Measurements from ENCODE around the gene DTX1.
"Not testable (repeated sequence)": the region's sequence is repeated elsewhere in the genome, so short reads cannot be mapped to it uniquely, and the experiment has no call there.

The DTX1 gene

DNA sequence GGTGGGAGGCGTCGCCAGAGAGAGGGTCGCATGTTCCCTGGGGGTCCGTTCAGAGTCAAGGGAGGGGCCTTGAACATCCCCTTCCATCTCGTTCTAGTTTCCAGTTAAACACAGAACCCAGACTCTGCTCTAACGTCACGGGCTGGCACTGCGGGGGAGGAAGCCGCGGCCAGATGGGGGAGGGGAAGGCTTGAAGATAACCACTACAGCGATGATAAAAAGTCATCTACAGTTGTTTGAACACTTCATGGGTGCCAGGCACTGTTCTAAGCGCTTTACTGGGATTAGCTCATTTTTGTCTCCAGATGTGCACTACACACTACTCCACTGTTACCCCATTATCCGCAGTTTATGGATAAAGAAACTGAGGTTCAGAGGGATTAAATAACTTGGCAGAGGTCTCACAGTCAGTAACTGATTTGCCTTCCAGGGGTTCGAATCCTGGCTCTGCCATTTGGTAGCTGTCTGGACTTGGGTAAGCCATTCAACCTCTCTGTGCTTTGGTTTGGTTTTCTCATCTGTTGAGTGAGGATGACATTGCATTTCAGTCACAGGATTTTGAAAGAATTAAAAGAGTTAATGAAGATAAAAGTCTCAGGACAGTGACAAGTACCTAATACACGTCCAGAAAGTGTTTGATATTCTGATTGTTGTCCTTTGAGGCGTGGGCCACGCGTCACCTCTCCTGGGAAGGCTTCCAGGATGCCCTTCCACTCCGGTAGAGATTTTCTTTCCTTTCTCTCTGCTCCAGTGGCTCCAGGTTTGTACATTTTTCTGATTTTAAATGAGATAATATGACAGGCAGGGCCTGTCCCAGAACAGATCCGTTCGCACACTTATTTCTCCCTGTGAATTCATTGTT is 79.8 kb downstream of the DTX1 start:
- peak in 2 of 3 experiments; percentile 37 to 54 for DNase-seq (ENCODE audit: low read depth in 3 of 3)

DNA sequence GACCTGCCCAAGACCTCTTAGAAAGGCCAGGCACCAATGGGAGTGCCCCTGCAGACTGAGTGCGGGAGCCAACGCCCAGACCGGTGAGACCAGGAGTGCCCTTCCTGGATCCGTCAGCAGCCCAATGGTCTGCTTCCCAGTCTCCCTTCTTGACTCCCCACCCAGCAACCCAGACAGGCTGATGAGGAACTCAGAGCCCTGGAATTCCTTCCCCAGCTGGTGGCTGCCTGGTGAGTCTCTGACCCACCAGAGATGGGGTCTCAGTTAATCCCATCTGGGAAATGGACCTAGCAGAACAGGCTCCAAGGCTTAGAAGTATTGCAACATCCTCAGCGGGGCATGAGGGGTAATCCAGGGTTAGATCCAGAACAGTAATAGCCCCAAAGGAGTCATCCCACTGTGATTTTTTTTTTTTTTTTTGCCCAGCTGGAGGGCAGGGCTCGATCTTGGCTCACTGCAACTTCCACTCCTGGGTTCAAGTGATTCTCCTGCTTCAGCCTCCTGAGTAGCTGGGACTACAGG is 80.5 kb downstream of the DTX1 start:
- no peak for DNase-seq (ENCODE audit: low read depth in 3 of 3)

DNA sequence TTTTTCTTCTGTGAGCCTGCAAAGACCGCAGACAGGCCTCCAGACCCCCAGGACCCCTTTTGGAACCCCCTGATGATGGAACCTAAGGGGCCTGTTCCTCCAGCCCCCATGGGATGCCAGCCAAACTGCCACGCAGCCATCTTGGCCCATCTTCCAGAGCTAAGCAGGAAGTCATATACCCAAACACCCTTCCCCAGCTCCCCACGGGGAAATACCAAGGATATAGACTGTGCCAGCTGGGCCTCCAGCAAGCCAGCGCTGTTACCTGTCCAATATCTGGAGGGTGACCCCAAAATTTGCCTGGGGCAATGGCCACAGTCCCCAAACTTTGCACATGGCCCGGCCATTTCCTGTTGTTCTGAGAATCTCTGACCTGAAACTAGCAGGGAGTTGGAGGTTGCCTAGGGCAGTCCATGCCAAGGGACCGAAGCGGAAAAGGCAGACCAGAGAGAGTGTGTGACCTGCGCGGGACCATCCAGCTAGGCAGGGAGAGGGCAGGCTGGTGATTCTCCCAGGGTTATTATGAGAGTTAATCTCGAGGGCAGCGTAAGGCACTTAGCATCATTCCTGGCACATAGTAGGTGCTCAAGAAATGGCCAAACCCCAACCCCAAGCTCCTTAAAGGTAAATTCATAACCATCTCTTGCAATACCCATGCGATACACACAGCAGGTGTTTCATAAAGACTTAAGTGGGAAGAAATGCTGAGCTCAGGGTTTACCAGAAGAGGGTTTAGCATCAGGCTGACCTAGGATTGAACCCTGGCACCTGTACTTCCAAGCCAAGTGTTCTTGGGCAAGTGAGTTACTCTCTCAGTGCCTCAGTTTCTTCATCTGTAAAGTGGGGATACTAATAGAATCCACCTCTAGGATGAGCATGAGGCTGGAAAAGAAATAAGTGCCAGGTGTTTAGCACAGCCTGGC is 81.6 kb downstream of the DTX1 start:
- DNase-seq (ENCODE audit: low read depth in 3 of 3): no peak

DNA sequence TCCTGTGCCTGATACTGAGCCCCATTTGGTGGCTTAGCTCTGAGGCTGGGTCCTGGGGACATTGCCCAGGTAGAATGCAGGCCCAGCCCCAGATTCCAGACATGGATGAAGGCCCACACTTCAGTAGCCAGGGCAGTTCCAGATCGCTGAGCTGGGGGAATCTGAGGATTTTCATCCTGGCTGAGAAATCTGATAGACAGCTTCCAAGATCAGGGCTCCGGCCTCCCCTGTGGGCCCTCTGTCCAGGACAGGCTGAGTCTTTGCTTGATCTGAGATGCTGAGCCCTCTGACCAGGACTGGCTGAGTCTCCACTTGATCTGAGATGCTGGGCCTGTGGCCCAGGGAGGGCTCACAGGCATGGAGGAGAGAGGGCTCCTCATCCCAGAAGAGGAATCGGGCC is 82.3 kb downstream of the DTX1 start:
- DNase-seq (ENCODE audit: low read depth in 3 of 3): no peak

DNA sequence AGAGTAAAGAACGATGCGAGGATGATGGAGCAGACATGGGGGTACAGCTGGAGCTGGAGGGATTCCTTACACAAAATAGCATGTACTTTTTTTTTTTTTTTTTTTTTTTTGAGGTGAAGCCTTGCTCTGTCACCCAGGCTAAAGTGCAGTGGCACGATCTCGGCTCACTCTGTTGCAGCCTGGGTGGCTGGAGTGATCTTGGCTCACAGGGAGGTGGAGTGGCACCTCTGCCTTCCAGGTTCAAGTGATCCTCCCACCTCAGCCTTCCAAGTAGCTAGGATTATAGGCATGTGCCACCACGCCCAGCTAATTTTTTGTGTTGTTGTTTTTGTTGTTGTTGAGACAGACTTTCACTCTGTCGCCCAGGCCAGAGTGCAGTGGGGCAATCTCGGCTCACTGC is 84.2 kb downstream of the DTX1 start:
- no peak for DNase-seq (ENCODE audit: low read depth in 3 of 3)

DNA sequence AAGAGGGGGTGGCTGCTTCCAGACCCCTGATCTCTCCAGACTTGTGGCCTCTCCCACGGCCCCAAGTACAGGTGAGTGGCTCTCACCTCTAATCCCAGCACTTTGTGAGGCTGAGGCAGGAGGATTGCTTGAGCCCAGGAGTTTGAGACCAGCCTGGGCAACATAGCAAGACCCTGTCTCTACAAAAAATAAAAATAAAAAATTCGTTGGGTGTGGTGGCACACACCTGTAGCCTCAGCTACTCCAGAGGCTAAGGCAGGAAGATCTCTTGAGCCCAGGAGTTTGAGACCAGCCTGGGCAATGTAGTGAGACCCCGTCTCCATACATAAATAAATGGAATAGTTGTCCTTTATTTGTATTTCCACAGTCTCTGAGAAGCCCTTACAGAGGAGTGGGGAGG is 85.2 kb downstream of the DTX1 start:
- DNase-seq (ENCODE audit: low read depth in 3 of 3): not testable (repeated sequence)

DNA sequence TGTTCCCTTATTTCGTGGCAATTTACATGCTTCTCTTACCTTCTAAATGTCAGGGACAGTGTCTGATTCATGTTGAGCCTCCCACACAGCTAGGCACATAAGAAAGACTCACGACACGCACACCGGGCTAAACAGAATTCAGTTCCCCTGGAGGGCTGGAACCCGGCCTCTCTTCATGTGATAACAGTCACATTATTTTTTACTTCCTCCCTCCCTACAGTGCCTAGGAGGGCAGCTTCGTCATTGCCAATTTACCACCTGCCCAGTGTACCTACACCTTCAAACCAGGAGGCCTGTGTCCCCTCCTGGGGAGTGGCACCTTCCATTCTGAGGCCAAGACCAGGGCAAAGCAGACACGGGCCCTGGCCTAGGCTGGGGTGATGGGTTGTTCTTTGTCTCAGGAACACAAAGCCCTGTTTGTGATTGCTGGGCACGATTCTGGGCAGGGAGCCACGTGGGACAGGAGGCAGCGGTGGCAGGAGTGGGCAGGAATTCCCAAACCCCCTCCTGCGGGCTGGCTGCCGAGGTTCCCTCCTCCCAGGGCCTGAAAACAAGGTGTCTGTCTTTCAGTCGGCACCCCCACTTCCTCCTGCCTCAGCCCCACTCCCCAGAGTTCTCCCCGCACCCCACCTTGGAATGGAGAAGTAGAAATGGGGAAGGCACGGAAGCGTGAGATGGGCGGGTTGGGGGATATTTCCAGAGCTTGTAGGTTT is 85.8 kb downstream of the DTX1 start:
- no peak for DNase-seq (ENCODE audit: low read depth in 3 of 3)

DNA sequence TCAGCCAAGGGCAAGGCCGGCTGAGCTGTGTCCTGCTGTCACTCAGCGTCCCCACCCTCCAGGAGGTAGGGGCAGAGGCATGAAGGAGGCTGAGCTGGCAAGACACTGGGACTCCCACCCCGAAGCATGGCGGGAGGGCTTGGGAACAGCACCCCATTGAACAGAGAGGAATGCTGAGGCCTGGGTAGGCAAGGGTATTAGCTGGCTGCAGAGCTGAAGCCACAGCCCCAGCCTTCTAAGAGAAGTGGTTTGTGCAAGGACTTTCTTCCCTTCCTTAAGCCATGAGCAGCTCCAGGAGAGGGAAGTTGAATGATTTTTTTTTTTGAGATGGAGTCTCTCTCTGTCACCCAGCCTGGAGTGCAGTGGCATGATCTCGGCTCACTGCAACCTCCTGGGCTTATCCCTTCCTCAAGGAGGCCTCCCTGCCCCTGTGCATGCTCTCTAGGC is 86.4 kb downstream of the DTX1 start:
- no peak for DNase-seq (ENCODE audit: low read depth in 3 of 3)

DNA sequence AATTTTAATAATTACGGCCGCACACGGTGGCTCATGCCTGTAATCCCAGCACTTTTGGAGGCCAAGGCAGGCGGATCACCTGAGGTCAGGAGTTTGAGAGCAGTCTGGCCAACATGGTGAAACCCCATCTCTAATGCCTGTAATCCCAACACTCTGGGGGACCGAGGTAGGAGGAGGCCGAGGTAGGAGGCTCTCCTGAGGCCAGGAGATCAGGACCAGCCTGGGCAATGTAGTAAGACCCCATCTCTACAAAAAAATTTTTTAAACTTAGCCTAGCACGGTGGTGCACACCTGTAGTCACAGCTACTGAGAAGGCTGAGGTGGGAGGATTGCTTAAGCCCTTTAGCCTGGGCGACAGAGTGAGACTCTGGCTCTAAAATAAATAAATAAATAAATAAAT is 87.4 kb downstream of the DTX1 start:
- DNase-seq (ENCODE audit: low read depth in 3 of 3): no peak

DNA sequence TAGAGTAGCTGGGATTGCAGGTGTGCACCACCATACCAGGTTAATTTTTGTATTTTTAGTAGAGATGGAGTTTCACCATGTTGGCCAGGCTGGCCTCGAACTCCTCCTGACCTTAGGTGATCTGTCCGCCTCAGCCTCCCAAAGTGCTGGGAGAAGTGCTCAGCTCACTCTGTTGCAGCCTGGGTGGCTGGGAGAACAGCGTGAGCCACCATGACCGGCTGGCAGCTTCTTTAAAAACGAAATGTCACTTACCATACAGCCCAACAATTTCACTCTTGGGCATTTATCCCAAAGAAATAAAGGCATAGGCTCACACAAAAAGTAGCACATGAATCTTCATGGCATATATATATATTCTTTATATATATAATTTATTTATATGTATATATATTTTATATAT is 88.3 kb downstream of the DTX1 start:
- no peak for DNase-seq (ENCODE audit: low read depth in 3 of 3)

DNA sequence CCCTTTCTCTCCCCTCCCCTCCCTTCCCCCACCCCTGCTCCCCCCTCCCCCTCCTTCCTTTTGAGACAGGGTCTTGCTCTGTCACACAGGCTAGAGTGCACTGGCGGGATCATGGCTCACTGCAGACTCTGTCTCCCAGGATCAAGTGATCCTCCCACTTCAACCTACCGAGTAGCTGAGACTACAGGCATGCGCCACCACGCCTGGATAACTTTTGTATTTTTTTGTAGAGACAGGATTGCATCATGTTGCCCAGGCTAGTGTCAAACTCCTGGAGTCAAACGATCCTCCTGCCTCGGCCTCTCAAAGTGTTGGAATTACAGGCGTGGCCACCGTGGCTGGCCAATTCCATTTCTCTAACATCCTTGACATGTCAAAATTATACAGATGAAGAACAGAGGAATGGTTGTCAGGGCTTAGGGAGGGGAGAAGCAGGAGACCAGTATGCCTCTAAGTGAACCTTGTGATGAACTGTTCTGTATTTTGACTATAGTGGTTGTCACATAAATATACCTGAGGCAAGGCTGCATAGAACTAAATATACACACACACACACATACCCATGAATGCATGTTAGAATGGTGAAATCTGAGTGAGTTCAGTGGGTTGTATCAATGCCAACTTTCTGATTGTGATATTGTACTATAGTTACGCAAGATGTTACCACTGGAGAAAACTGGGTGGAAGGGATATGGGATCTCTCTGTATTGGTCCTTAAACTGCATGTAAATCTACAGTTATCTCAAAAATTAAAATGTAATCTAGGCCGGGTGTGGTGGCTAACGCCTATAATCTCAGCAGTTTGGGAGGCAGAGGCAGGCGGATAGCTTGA is 89.4 kb downstream of the DTX1 start:
- DNase-seq (ENCODE audit: low read depth in 3 of 3): no peak

DNA sequence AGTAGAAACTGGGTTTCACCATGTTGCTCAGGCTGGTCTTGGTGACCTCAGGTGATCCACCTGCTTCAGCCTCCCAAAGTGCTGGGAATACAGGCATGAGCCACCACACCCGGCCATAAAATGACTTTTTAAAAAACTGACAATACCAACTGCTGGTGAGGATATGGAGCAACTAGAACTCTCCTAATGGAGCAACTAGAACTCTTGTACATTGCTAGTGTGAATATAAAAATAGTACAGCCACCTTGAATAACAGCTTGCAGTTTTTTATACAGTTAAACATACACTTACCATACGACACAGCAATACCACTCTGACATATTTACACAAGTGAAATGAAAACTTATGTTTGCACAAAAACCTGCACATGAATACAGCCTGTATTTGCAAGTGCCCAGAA is 90.5 kb downstream of the DTX1 start:
- no peak for DNase-seq (ENCODE audit: low read depth in 3 of 3)

All from stimulated activated CD4-positive, alpha-beta T cell treated with anti-CD3 and anti-CD28 coated beads, TNF-alpha, amount 100 ng/mL, for 4 hours (primary cell).